Mesendoderm (in vitro differentiated cells): ENCODE results near the gene UBTD1.

Experiments used
- DNase-seq: peaks from one replicate; pipeline ENCODE4 v3.0.0; 2013
- H2AK5ac ChIP-seq: 2 replicates; pipeline ENCODE4 v1.6.1; 2013; ENCODE audit warnings: low read length, inconsistent platforms
- H2BK120ac ChIP-seq: 2 replicates; pipeline ENCODE4 v1.6.1; 2013; ENCODE audit warnings: low read depth, mild to moderate bottlenecking, low read length, moderate library complexity, mixed read lengths
- H2BK15ac ChIP-seq: replicated peaks from 2 replicates; pipeline ENCODE4 v1.6.1; 2013; ENCODE audit warnings: low read depth, mild to moderate bottlenecking, moderate library complexity
- H2BK5ac ChIP-seq: 2 replicates; pipeline ENCODE4 v1.6.1; 2013; ENCODE audit warnings: low read length, inconsistent platforms
- H3K18ac ChIP-seq: 2 replicates; pipeline ENCODE4 v1.6.1; 2013; ENCODE audit warnings: mild to moderate bottlenecking, low read length, mixed read lengths
- H3K23ac ChIP-seq: one replicate; pipeline ENCODE4 v1.6.1; 2013; ENCODE audit warnings: low read length
- H3K27ac ChIP-seq: 2 replicates; pipeline ENCODE4 v1.5.1; 2013; ENCODE audit warnings: low read depth, mild to moderate bottlenecking, inconsistent platforms, low read length, moderate library complexity
- H3K27me3 ChIP-seq: 2 replicates; pipeline ENCODE4 v1.6.1; 2013; ENCODE audit warnings: low read length, control low read depth, mild to moderate bottlenecking, inconsistent platforms; ENCODE audit not compliant: insufficient read depth, poor library complexity
- H3K36me3 ChIP-seq: 2 replicates; pipeline ENCODE4 v1.6.1; 2013; ENCODE audit warnings: low read length, inconsistent platforms; ENCODE audit not compliant: control insufficient read depth, insufficient read depth
- H3K4ac ChIP-seq: one replicate; pipeline ENCODE4 v1.6.1; 2013; ENCODE audit warnings: low read depth, mild to moderate bottlenecking, low read length, moderate library complexity
- H3K4me1 ChIP-seq: 2 replicates; pipeline ENCODE4 v1.6.1; 2013; ENCODE audit warnings: low read depth, low read length, inconsistent platforms; ENCODE audit not compliant: control insufficient read depth
- H3K4me2 ChIP-seq: 2 replicates; pipeline ENCODE4 v1.6.1; 2013; ENCODE audit warnings: low read length
- H3K4me3 ChIP-seq: 2 replicates; pipeline ENCODE4 v1.5.1; 2013; ENCODE audit warnings: mild to moderate bottlenecking, low read length
- H3K56ac ChIP-seq: one replicate; pipeline ENCODE4 v1.6.1; 2013; ENCODE audit warnings: low read length
- H3K79me1 ChIP-seq: 2 replicates; pipeline ENCODE4 v1.6.1; 2013; ENCODE audit warnings: low read length, inconsistent platforms
- H3K79me2 ChIP-seq: 2 replicates; pipeline ENCODE4 v1.6.1; 2013; ENCODE audit warnings: mild to moderate bottlenecking, low read length; ENCODE audit not compliant: control insufficient read depth, insufficient read depth
- H3K9ac ChIP-seq: 2 replicates; pipeline ENCODE4 v1.6.1; 2013; ENCODE audit warnings: low read length, inconsistent platforms
- H4K5ac ChIP-seq: one replicate; pipeline ENCODE4 v1.6.1; 2013; ENCODE audit warnings: low read length
- H4K8ac ChIP-seq: one replicate; pipeline ENCODE4 v1.6.1; 2013; ENCODE audit warnings: low read depth, mild to moderate bottlenecking, control low read depth, low read length, moderate library complexity
- WGBS: extraction: QIAGEN DNeasy Blood & Tissue Kit; methylation state at CpG from one replicate; pipeline ENCODE4 v1.1.7; 2013; ENCODE audit warnings: low lambda C conversion rate, missing lambda C conversion rate; ENCODE audit not compliant: insufficient coverage; ENCODE audit errors: extremely low coverage; 5-methylcytosine and 5-hydroxymethylcytosine counted together

Gene UBTD1

DNA sequence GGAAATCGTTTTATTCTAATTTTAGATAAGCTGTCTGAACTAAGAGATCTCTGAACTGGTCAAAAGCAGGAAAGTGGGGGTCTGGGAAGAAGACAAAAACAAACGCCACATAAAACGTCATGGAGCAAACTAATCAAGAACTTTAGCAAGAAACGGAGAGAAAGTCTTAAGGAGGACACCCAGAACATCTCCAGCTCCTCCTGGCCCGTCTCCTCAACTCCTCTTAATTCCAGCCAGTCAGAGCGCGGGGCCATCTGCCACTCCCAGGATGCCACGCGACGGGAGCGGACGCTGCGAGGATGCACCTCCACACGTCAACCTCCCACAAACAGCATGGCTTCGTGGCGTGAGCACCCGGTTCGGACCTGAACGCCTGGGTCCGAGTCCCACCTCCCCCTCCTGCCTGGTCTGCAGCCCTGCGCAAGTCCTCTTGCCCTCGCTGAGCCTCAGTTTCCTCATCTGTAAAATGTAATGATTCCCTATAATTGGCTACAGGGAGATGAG, 1.1 kb upstream of the UBTD1 start:
- Histone ChIP-seq H3K23ac (peak overlapping the region; percentile 72), H3K79me1 (peaks cover 18% of the 10 kb centered on the region), H3K4me3 (peak overlapping the region; percentile 92), H3K9ac (peak overlapping the region; percentile 94), H3K56ac (peak overlapping the region; percentile 98), H4K5ac (no peak overlapping the region), H2AK5ac (peak overlapping the region; percentile 57), H2BK5ac (peak overlapping the region; percentile 61), H4K8ac (peak overlapping the region; percentile 60), H2BK120ac (no peak overlapping the region), H3K36me3 (no peaks in the 10 kb centered on the region), H3K4me2 (peak overlapping the region; percentile 94), H3K4me1 (peaks cover 15% of the 10 kb centered on the region), H3K4ac (no peak overlapping the region), H3K27me3 (no peaks in the 10 kb centered on the region), H3K27ac (peak overlapping the region; percentile 69), H2BK15ac (no peak overlapping the region), H3K18ac (peak overlapping the region; percentile 22), H3K79me2 (peaks cover 50% of the 10 kb centered on the region)
- peak; percentile 83 for DNase-seq
- WGBS = no CpG with 5 or more reads among the region's 22 CpGs

DNA sequence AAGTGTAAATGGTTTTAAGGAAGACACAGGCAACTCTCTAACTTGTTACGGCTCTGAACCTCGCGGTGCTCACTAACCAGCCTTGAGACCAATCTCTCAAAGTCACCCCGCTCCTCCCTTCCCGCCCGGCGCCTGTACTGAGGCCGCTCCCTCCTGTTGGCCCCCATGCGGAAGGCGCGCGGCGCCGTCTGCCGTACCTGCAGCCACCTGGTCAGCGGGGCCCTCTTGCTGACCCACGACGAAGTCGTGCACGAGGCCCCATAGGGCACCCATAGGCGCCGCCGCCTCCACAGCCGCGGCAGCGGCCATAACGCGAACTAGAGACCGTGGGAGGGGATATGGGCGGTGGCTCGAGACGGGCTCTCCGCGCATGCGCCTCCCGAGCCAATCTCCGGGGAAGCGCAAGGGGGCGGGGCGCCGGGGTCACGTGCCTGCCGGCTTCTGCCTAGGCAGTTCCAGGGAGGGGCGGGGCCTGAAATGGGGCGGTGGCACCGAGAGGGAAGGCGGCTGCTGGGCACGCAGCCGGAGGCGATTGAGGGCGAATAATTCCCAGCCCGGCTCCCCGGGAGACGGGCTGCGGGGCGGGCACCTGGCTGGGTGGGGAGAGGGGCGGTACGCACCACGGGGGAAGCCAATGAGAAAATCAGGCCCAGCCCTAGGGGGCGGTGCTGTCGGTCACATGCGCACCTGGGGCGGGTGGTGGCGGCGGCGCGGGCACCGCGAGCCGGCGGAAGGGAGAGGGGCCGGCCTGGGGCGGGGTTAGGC, 466 bp upstream of the UBTD1 start, which contains the start of gene MMS19:
MMS19 (minus strand) TSS at position 347 of the 765 bp plus-strand sequence; CDS start at position 309, 38 bp downstream.
- Histone ChIP-seq H2BK5ac (peak within 1 kb of the TSS; percentile 61), H4K8ac (peak within 1 kb of the TSS; percentile 60), H3K79me1 (peaks cover 20% of the 10 kb centered on the region), H3K18ac (peak within 1 kb of the TSS; percentile 65), H3K4me1 (peaks cover 15% of the 10 kb centered on the region), H3K4me3 (peak within 1 kb of the TSS; percentile 92), H3K27me3 (no peaks in the 10 kb centered on the region), H2BK120ac (no peak within 1 kb of the TSS), H3K79me2 (peaks cover 44% of the 10 kb centered on the region), H3K4me2 (peak within 1 kb of the TSS; percentile 94), H2AK5ac (peak within 1 kb of the TSS; percentile 57), H3K9ac (peak within 1 kb of the TSS; percentile 94), H3K27ac (peak within 1 kb of the TSS; percentile 83), H3K23ac (peak within 1 kb of the TSS; percentile 72), H4K5ac (no peak within 1 kb of the TSS), H3K56ac (peak within 1 kb of the TSS; percentile 98), H3K36me3 (no peaks in the 10 kb centered on the region), H2BK15ac (no peak within 1 kb of the TSS), H3K4ac (peak within 1 kb of the TSS; percentile 58)
- WGBS = no CpG with 5 or more reads among the region's 73 CpGs
- DNase-seq = peak; percentile 99

DNA sequence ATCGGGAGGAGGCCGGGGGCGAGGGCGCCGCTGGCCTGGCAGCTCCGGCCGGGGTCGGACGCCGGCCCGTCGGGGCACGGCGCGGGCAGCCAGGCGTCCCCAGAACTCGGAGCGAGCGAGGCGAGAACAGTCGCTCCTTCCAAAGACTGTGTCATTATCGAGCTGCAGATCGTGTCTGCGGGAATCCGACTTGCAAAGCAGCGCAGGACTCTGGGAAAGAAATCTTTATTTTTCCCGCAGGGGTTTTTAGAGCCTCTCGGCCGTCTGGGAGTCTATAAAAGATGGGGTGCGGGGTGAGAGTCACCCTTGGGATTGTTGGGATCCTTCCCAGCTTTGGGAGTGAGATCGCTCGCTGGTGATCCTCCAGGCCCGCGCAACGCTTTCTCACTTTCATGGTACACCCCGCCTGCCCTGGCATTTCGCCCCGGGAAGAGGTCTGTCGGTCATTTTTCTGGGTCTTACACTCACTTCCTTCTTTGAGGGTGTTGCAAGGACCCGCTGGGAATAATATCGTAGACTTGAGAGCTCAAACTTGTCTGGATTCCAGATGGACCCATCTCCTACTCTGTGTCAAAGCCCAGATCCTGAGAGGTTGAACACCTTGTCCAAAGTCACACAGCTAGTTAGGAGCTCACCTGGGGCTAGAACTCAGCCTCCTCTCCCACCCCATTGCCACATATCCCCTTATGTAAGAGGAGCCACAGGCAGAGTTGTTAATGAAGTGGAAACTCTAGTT, 1.0 kb downstream of the UBTD1 start:
- no peak overlapping the region for H4K8ac ChIP-seq
- H3K9ac ChIP-seq = peak overlapping the region; percentile 82
- peaks cover 14% of the 10 kb centered on the region for H3K4me1 ChIP-seq
- no CpG with 5 or more reads among the region's 41 CpGs for WGBS
- DNase-seq = peak; percentile 46
- no peak overlapping the region for H2BK15ac ChIP-seq
- H3K4me3 ChIP-seq = peak overlapping the region; percentile 46
- peak overlapping the region; percentile 65 for H3K18ac ChIP-seq
- no peak overlapping the region for H2BK5ac ChIP-seq
- no peak overlapping the region for H4K5ac ChIP-seq
- H3K4me2 ChIP-seq = peak overlapping the region; percentile 8
- H3K4ac ChIP-seq = no peak overlapping the region
- H2AK5ac ChIP-seq = no peak overlapping the region
- peak overlapping the region; percentile 86 for H3K56ac ChIP-seq
- peaks cover 32% of the 10 kb centered on the region for H3K79me2 ChIP-seq
- H2BK120ac ChIP-seq = no peak overlapping the region
- H3K79me1 ChIP-seq = peaks cover 30% of the 10 kb centered on the region
- H3K27ac ChIP-seq = peak overlapping the region; percentile 57
- no peaks in the 10 kb centered on the region for H3K36me3 ChIP-seq
- no peaks in the 10 kb centered on the region for H3K27me3 ChIP-seq
- no peak overlapping the region for H3K23ac ChIP-seq

DNA sequence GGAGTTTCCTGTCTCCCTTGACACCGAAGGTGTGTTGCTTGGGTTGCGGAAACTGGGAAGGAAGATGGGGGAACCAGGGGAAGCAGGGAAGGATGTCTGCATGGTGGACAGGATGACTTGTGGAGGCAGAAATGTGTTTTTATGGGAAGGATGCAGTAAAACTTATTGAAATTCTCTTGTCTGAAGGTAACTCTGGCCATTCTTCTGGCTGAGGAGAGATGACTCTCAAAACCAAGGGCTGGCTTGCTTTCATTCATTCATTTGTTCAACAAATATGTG, 1.5 kb downstream of the UBTD1 start:
- no peak overlapping the region for H3K4ac ChIP-seq
- H3K4me1 ChIP-seq = peaks cover 9% of the 10 kb centered on the region
- H4K8ac ChIP-seq = no peak overlapping the region
- peaks cover 29% of the 10 kb centered on the region for H3K79me1 ChIP-seq
- peak overlapping the region; percentile 82 for H3K9ac ChIP-seq
- WGBS = no CpG with 5 or more reads among the region's 2 CpGs
- no peak overlapping the region for H3K56ac ChIP-seq
- no peak overlapping the region for H3K23ac ChIP-seq
- no peak overlapping the region for H2BK5ac ChIP-seq
- H2BK120ac ChIP-seq = no peak overlapping the region
- no peak for DNase-seq
- no peaks in the 10 kb centered on the region for H3K36me3 ChIP-seq
- H4K5ac ChIP-seq = no peak overlapping the region
- no peak overlapping the region for H2AK5ac ChIP-seq
- no peak overlapping the region for H3K4me3 ChIP-seq
- peaks cover 29% of the 10 kb centered on the region for H3K79me2 ChIP-seq
- H3K27me3 ChIP-seq = no peaks in the 10 kb centered on the region
- H3K27ac ChIP-seq = no peak overlapping the region
- no peak overlapping the region for H2BK15ac ChIP-seq
- H3K4me2 ChIP-seq = peak overlapping the region; percentile 8
- H3K18ac ChIP-seq = no peak overlapping the region

DNA sequence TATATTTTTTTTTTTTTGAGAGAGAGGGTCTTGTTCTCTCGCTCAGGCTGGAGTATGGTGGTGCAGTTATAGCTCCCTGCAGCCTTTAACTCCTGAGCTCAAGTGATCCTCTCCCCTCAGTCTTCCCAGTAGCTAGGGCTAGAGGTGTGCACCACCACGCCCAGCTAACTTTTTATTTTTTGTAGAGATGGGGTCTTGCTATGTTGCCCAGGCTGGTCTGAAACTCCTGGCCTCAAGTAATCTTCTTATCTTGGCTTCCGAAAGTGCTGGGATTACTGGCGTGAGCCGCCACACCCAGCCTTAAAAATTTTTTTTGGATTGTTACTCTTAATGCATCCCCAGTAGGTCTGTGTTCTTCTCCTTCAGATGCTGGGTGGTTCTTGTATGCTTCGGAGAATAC, 4.2 kb downstream of the UBTD1 start:
- Histone ChIP-seq H3K27me3 (no peaks in the 10 kb centered on the region), H3K4me2 (no peak overlapping the region), H3K9ac (no peak overlapping the region), H4K5ac (no peak overlapping the region), H3K36me3 (no peaks in the 10 kb centered on the region), H3K56ac (no peak overlapping the region), H3K79me2 (peaks cover 8% of the 10 kb centered on the region), H2BK120ac (no peak overlapping the region), H3K23ac (no peak overlapping the region), H3K27ac (no peak overlapping the region), H3K4me3 (no peak overlapping the region), H3K79me1 (peaks cover 26% of the 10 kb centered on the region), H2AK5ac (no peak overlapping the region), H2BK5ac (no peak overlapping the region), H3K18ac (no peak overlapping the region), H3K4me1 (peaks cover 6% of the 10 kb centered on the region), H2BK15ac (no peak overlapping the region), H4K8ac (no peak overlapping the region), H3K4ac (no peak overlapping the region)
- no CpG with 5 or more reads among the region's 6 CpGs for WGBS
- no peak for DNase-seq
